HepG2 (cell line): Measurements from ENCODE around the gene HILPDA. TPM values are rescaled to one million over a fixed set of nuclear protein-coding genes. Genes with fewer than 3 reads are reported as not detected.

Experiments used
- ATF5 ChIP-seq: sonication (generic); formaldehyde crosslinking; IDR thresholded peaks from 2 replicates; pipeline ENCODE4 v1.4.0; 2020; ENCODE audit warnings: mild to moderate bottlenecking, low read depth, missing genetic modification reagents
- CEBPG ChIP-seq: IDR thresholded peaks from 2 replicates; pipeline ENCODE4 v1.6.1; 2016
- CTCF ChIP-seq: sonication (generic); formaldehyde crosslinking; IDR thresholded peaks from 2 replicates; pipeline ENCODE4 v1.5.0; 2020; ENCODE audit warnings: mild to moderate bottlenecking, missing genetic modification reagents, moderate library complexity
- FOXO1 ChIP-seq: sonication (generic); formaldehyde crosslinking; IDR thresholded peaks from 2 replicates; pipeline ENCODE4 v1.4.0; 2020; ENCODE audit warnings: missing genetic modification reagents
- HDAC1 ChIP-seq: sonication (generic); formaldehyde crosslinking; IDR thresholded peaks from 2 replicates; pipeline ENCODE4 v1.5.1; 2020; ENCODE audit warnings: mild to moderate bottlenecking, missing genetic modification reagents
- HNRNPUL1 ChIP-seq: fragments of 200-400 bp; formaldehyde crosslinking; IDR thresholded peaks from 2 replicates; pipeline ENCODE4 v1.6.1; 2017; ENCODE audit warnings: low read depth, mild to moderate bottlenecking, low read length, moderate library complexity
- MLX ChIP-seq: IDR thresholded peaks from 2 replicates; pipeline ENCODE4 v1.6.1; 2016
- PCBP1 ChIP-seq: fragments of 200-400 bp; formaldehyde crosslinking; IDR thresholded peaks from 2 replicates; pipeline ENCODE4 v1.6.1; 2017; ENCODE audit warnings: mild to moderate bottlenecking, low read depth, low read length, borderline replicate concordance
- REXO4 ChIP-seq: sonication (generic); formaldehyde crosslinking; IDR thresholded peaks from 2 replicates; pipeline ENCODE4 v1.8.0; 2022; ENCODE audit warnings: missing genetic modification reagents, mild to moderate bottlenecking, borderline replicate concordance
- RFX1 ChIP-seq: fragments of 450-650 bp; IDR thresholded peaks from 2 replicates; pipeline ENCODE4 v1.6.1; 2017
- RXRB ChIP-seq: IDR thresholded peaks from 2 replicates; pipeline ENCODE4 v1.6.1; 2016; ENCODE audit warnings: borderline replicate concordance, missing genetic modification reagents, missing compliant biosample characterization
- TAF1 ChIP-seq: sonication (generic); formaldehyde crosslinking; IDR thresholded peaks from 2 replicates; pipeline ENCODE4 v1.4.0; 2020; ENCODE audit warnings: missing genetic modification reagents
- TBL1XR1 ChIP-seq: fragments of 150-350 bp; IDR thresholded peaks from 2 replicates; pipeline ENCODE4 v1.6.1; 2014; ENCODE audit warnings: borderline replicate concordance, low read length; ENCODE audit not compliant: partially characterized antibody
- TBX3 ChIP-seq: fragments of 450-650 bp; IDR thresholded peaks from 2 replicates; pipeline ENCODE4 v1.6.1; 2017; ENCODE audit warnings: antibody characterized with exemption, mild to moderate bottlenecking, inconsistent platforms, borderline replicate concordance
- ZBTB1 ChIP-seq: sonication (generic); formaldehyde crosslinking; IDR thresholded peaks from 2 replicates; pipeline ENCODE4 v1.4.0; 2020; ENCODE audit warnings: missing genetic modification reagents, borderline replicate concordance
- ZFP82 ChIP-seq: sonication (generic); formaldehyde crosslinking; IDR thresholded peaks from 2 replicates; pipeline ENCODE4 v1.5.1; 2020; ENCODE audit warnings: mild to moderate bottlenecking, missing genetic modification reagents, borderline replicate concordance
- ZHX1 ChIP-seq: sonication (generic); formaldehyde crosslinking; IDR thresholded peaks from 2 replicates; pipeline ENCODE4 v1.8.1; 2022; ENCODE audit warnings: low read depth, mild to moderate bottlenecking, missing genetic modification reagents
- ZKSCAN5 ChIP-seq: sonication (generic); formaldehyde crosslinking; IDR thresholded peaks from 2 replicates; pipeline ENCODE4 v1.5.1; 2020; ENCODE audit warnings: mild to moderate bottlenecking, missing genetic modification reagents
- ZNF382 ChIP-seq: sonication (generic); formaldehyde crosslinking; IDR thresholded peaks from 2 replicates; pipeline ENCODE4 v1.5.0; 2020; ENCODE audit warnings: missing genetic modification reagents, mild to moderate bottlenecking, borderline replicate concordance
- ZNF547 ChIP-seq: sonication (generic); formaldehyde crosslinking; IDR thresholded peaks from 2 replicates; pipeline ENCODE4 v1.5.1; 2020; ENCODE audit warnings: mild to moderate bottlenecking, missing genetic modification reagents
- ZNF597 ChIP-seq: sonication (generic); formaldehyde crosslinking; IDR thresholded peaks from 2 replicates; pipeline ENCODE4 v1.5.0; 2020; ENCODE audit warnings: missing genetic modification reagents
- ZNF644 ChIP-seq: IDR thresholded peaks from 2 replicates; pipeline ENCODE4 v1.6.1; 2016; ENCODE audit warnings: low read depth
- ZNF790 ChIP-seq: sonication (generic); formaldehyde crosslinking; IDR thresholded peaks from 2 replicates; pipeline ENCODE4 v1.8.0; 2022; ENCODE audit warnings: missing genetic modification reagents, mild to moderate bottlenecking, borderline replicate concordance
- ZNF878 ChIP-seq: sonication (generic); formaldehyde crosslinking; IDR thresholded peaks from 2 replicates; pipeline ENCODE4 v1.8.1; 2023; ENCODE audit warnings: mild to moderate bottlenecking, missing genetic modification reagents, moderate library complexity
- polyA plus RNA-seq, 8 experiments: library from polyadenylated mRNA; depleted of rRNA in 3 of 8; stranded (reverse) in 7 of 8; unstranded in 1 of 8; fragments of >200 nt; fragmentation: Illumina TruSeq in 4 of 8; extraction: Trizol in 4 of 8; gene quantifications; 2 replicates each; pipeline versions ENCODE4 v1.2.1 to v1.2.3, GENCODE V29; 2011 to 2016; ENCODE audit warnings: low read depth in 4 of 8, missing spikeins in 1 of 8, mixed read lengths in 1 of 8; ENCODE audit not compliant: insufficient read depth in 1 of 8
- total RNA-seq, 5 experiments: library from RNA; depleted of rRNA; stranded (reverse); fragments of >200 nt; fragmentation: Illumina TruSeq; extraction: Trizol; gene quantifications; 2 replicates each; pipeline ENCODE4 v1.2.3, GENCODE V29; 2016; ENCODE audit warnings: low read depth in 1 of 5

HILPDA gene
- total and polyA plus RNA-seq, 2 of the 13 experiments (the other 11 are each of a cell fraction or from before 2014, with no cell fraction given) = 11.1 to 44.0 TPM

GRCh38 chr7:128455543-128456254 lies at the start of gene HILPDA (continued):
- no peak for TF ChIP-seq ZHX1 (CRISPR knock-in tag)
- no peak; the same call in 1 of the 2 replicates for TF ChIP-seq ZNF790 (CRISPR knock-in tag)
- TF ChIP-seq PCBP1 = no peak
- no peak for TF ChIP-seq RFX1
- peak; percentile 78; the same call in 1 of the 2 replicates for TF ChIP-seq TAF1 (CRISPR knock-in tag)
- TF ChIP-seq TBX3 = no peak
- TF ChIP-seq REXO4 (CRISPR knock-in tag) = no peak
- TF ChIP-seq CEBPG = peak; percentile 38; the same call in 1 of the 2 replicates
- no peak for TF ChIP-seq HNRNPUL1
- no peak for TF ChIP-seq TBL1XR1
- peak; percentile 76 for TF ChIP-seq HDAC1 (CRISPR knock-in tag)
- TF ChIP-seq MLX (CRISPR knock-in tag) = peak; percentile 44; the same call in 1 of the 2 replicates
- TF ChIP-seq ZNF878 (CRISPR knock-in tag) = peak; percentile 47; the same call in 1 of the 2 replicates
- TF ChIP-seq RXRB (CRISPR knock-in tag) = peak; percentile 57
- no peak for TF ChIP-seq ZNF644 (CRISPR knock-in tag)
- no peak for TF ChIP-seq ATF5 (CRISPR knock-in tag)
- peak; percentile 47 for TF ChIP-seq FOXO1
- peak; percentile 91 for TF ChIP-seq ZNF547 (CRISPR knock-in tag)
- TF ChIP-seq ZBTB1 (CRISPR knock-in tag) = no peak
- peak; percentile 16; the same call in 1 of the 2 replicates for TF ChIP-seq CTCF (CRISPR knock-in tag)
- TF ChIP-seq ZNF382 (CRISPR knock-in tag) = no peak
- no peak for TF ChIP-seq ZKSCAN5 (CRISPR knock-in tag)
- no peak for TF ChIP-seq ZNF597
- TF ChIP-seq ZFP82 (CRISPR knock-in tag) = peak; percentile 92
